Kasumi-1 (cell line): ENCODE measurements around the gene CRAT.
A peak's percentile ranks its signal among the peaks of the same experiment; 100 is the strongest.
"Not testable (repeated sequence)": the region's sequence is repeated elsewhere in the genome, so short reads cannot be mapped to it uniquely, and the experiment has no call there.

Experiments
- DNase-seq, 2 experiments: peaks; one replicate each; lab custom pipeline; 2025; lab: John Stamatoyannopoulos, UW

Gene CRAT

GRCh38 chr9:129138476-129139232 is 28.1 kb upstream of the CRAT start:
- no peak for DNase-seq

GRCh38 chr9:129138144-129138462 is 27.5 kb upstream of the CRAT start:
- DNase-seq: no peak

- no peak for DNase-seq
These were observed 26.9 kb upstream of the CRAT start for GRCh38 chr9:129137292-129138143.

GRCh38 chr9:129136446-129137035 is 25.9 kb upstream of the CRAT start:
- DNase-seq: no peak

- DNase-seq: no peak
These were observed 24.9 kb upstream of the CRAT start for GRCh38 chr9:129135476-129135875.

- DNase-seq: no peak
These were observed 22.5 kb upstream of the CRAT start for GRCh38 chr9:129133082-129133481.

- peak; percentile 61 to 68 for DNase-seq
These were observed 20.9 kb upstream of the CRAT start for GRCh38 chr9:129131300-129132145.

GRCh38 chr9:129130791-129131190 is 20.2 kb upstream of the CRAT start:
- DNase-seq: no peak

GRCh38 chr9:129130271-129130670 is 19.7 kb upstream of the CRAT start:
- not testable (repeated sequence) for DNase-seq

- no peak for DNase-seq
These were observed 18.1 kb upstream of the CRAT start for GRCh38 chr9:129128689-129129088.

- no peak for DNase-seq
These were observed 16.4 kb upstream of the CRAT start for GRCh38 chr9:129126749-129127618.

- no peak for DNase-seq
These were observed 14.9 kb upstream of the CRAT start for GRCh38 chr9:129125478-129125877.

- DNase-seq: no peak
These were observed 14.0 kb upstream of the CRAT start for GRCh38 chr9:129124506-129125069.

- DNase-seq: not testable (repeated sequence)
These were observed 12.4 kb upstream of the CRAT start for GRCh38 chr9:129122976-129123375.

GRCh38 chr9:129122133-129122532 is 11.5 kb upstream of the CRAT start:
- no peak for DNase-seq

- DNase-seq: no peak
These were observed 10.9 kb upstream of the CRAT start for GRCh38 chr9:129121483-129121882.

- DNase-seq: no peak
These were observed 8.2 kb upstream of the CRAT start for GRCh38 chr9:129118799-129119198.

GRCh38 chr9:129113645-129114304 is 3.2 kb upstream of the CRAT start:
- peak; percentile 17 to 21 for DNase-seq

- DNase-seq: not testable (repeated sequence)
These were observed 1.9 kb upstream of the CRAT start for GRCh38 chr9:129112526-129112925.

GRCh38 chr9:129111528-129112151 is 1.0 kb upstream of the CRAT start:
- DNase-seq: peak; percentile 35 to 42
